GM19452 (cell line): ENCODE data around the gene AKIP1.

Source experiments
- ATAC-seq: cut with Tn5 transposase; IDR thresholded peaks from one replicate; pipeline ENCODE4 v1.9.1; 2021; ENCODE audit not compliant: unreplicated experiment

Gene AKIP1

GRCh38 chr11:8956860-8957259, 45.9 kb downstream of the AKIP1 start:
- ATAC-seq = no peak

- no peak for ATAC-seq
Measured at GRCh38 chr11:8959546-8960166, 48.7 kb downstream of the AKIP1 start.

GRCh38 chr11:8961401-8961800, 50.4 kb downstream of the AKIP1 start:
- no peak for ATAC-seq

- no peak for ATAC-seq
Measured at GRCh38 chr11:8962841-8963240, 51.9 kb downstream of the AKIP1 start.

- ATAC-seq = peak; percentile 64
Measured at GRCh38 chr11:8963569-8964323, 52.8 kb downstream of the AKIP1 start.

- ATAC-seq = peak; percentile 79
Measured at GRCh38 chr11:8964324-8965320, 53.6 kb downstream of the AKIP1 start, which contains the start of gene TMEM9B. Gene TMEM9B (minus strand): TSS chr11:8964442. CDS start chr11:8964313, 129 bp downstream.

GRCh38 chr11:8967184-8967583, 56.2 kb downstream of the AKIP1 start:
- ATAC-seq = no peak
